VCaP (cell line): Measurements from ENCODE around the gene SHQ1.

ENCODE experiments used
- H3K27ac ChIP-seq: fragments of 450-650 bp; 2 replicates; pipeline ENCODE4 v1.5.1; 2017
- TF ChIP-seq, protein P1 (sequence below): fragments of 450-650 bp; conservative IDR thresholded peaks from 2 replicates; pipeline ENCODE4 v1.5.1; 2017; ENCODE audit warnings: mild to moderate bottlenecking, moderate library complexity

The SHQ1 gene

GRCh38 chr3:72811571-72811970, 36.7 kb downstream of the SHQ1 start:
- TF ChIP-seq, protein P1, sequence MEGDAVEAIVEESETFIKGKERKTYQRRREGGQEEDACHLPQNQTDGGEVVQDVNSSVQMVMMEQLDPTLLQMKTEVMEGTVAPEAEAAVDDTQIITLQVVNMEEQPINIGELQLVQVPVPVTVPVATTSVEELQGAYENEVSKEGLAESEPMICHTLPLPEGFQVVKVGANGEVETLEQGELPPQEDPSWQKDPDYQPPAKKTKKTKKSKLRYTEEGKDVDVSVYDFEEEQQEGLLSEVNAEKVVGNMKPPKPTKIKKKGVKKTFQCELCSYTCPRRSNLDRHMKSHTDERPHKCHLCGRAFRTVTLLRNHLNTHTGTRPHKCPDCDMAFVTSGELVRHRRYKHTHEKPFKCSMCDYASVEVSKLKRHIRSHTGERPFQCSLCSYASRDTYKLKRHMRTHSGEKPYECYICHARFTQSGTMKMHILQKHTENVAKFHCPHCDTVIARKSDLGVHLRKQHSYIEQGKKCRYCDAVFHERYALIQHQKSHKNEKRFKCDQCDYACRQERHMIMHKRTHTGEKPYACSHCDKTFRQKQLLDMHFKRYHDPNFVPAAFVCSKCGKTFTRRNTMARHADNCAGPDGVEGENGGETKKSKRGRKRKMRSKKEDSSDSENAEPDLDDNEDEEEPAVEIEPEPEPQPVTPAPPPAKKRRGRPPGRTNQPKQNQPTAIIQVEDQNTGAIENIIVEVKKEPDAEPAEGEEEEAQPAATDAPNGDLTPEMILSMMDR = peak; percentile 72
- no peak overlapping the region for H3K27ac ChIP-seq

- TF ChIP-seq, protein P1 = no peak
- H3K27ac ChIP-seq = no peak overlapping the region
Observed at GRCh38 chr3:72810659-72811434, 37.4 kb downstream of the SHQ1 start.

- TF ChIP-seq, protein P1 = no peak
- H3K27ac ChIP-seq = no peak overlapping the region
Observed at GRCh38 chr3:72810063-72810462, 38.2 kb downstream of the SHQ1 start.

DNA sequence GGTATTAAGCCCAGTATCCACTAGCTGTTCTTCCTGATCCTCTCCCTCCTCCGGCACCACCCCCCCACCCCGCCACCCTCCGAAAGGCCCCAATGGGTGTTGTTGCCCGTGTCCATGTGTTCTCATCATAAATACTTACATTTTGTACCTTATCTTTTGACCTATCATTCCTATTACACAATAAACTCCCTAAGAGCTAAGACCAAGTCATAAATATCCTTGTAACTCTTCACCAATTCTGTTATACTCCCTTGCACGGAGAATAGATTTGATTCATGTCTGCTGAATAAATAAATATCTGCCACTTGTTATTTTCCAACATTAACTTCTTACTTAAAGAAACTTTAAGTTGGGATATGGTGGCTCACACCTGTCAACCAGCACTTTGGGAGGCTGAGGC, 43.9 kb downstream of the SHQ1 start:
- TF ChIP-seq, protein P1 = no peak
- no peak overlapping the region for H3K27ac ChIP-seq

DNA sequence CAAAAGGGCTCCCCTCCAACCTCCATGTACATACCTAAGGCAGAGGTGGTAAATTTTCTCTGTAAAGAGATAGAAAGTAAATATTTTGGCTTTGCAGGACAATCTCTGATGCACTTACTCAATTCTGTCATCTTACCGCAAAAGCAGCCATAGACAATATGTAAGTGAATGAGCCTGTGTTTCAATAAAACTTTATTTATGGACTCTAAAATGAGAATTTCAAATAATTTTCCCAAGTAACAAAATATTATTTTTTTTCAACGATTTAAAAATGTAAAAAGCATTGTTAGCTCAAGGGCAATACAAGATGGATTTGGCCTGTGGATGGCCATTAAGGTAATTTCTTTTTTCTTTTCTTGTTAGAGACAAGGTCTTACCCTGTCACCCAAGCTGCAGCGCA, 44.7 kb downstream of the SHQ1 start:
- no peak overlapping the region for H3K27ac ChIP-seq
- TF ChIP-seq, protein P1 = no peak

DNA sequence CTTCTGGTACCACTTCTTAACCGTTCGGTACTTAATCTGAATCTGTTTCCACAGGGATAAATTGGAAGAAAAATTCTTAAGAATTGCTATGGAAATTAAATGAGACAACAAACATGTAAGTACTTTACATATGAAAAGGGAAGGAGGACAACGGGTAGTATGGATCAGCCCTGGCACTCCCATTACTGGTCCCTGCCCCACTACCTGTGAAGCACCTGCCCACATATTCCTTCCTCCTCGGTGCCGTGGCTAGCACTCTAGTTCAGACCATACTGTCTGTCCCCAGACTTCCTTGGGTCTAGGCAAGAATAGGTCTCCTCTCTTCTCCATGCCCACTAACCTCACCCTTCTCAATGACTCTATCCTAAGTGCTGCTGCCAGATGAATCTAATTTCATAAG, 46.2 kb downstream of the SHQ1 start:
- TF ChIP-seq, protein P1 = no peak
- no peak overlapping the region for H3K27ac ChIP-seq

DNA sequence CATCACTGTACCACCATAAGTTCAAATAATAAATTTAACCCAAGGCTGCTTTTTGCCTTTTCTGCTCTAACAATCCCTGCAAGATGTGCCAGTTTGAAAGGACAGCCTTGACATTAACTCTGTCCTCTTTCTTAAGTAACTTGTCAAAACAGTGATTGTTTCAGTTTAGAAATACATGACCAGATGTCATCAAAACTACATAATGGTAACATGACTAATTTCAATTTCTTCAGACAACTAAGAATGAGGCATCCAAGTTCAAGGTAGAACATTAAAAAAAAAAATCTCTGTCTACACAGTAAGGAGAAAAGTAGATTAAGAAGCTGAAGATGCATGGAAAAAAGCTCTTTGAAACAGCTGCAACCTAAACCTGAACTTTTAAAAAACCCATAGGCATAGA, 47.4 kb downstream of the SHQ1 start:
- H3K27ac ChIP-seq = no peak overlapping the region
- TF ChIP-seq, protein P1 = no peak
